Medulla oblongata (tissue), 1 donor: ENCODE measurements around the gene CBX8.

Source experiments
- DNase-seq: peaks from one replicate; pipeline ENCODE4 v3.0.0-alpha.2; 2015; ENCODE audit errors: extremely low spot score

The CBX8 gene

DNA sequence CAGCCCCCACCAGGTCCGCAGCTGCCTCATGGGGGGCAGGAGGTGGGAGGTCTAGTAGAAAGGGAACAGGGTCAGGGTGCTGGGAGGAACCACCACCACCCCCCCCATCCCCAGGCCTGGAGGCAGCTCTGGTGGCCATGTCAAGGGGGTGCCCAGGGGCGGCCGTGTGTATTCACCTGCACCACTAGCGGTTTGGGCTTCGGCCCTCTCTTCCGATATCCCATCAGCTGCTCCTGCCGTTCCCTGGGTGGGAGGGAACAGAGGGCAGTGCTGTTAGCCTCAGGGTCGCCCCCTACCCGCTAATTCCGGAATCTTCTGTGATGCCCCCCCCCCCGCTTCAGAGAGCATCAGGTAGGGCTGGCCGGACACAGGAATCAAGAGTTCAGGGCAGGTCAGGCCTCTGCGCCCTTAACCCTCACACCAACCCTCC is 38.6 kb upstream of the CBX8 start:
- no peak for DNase-seq

DNA sequence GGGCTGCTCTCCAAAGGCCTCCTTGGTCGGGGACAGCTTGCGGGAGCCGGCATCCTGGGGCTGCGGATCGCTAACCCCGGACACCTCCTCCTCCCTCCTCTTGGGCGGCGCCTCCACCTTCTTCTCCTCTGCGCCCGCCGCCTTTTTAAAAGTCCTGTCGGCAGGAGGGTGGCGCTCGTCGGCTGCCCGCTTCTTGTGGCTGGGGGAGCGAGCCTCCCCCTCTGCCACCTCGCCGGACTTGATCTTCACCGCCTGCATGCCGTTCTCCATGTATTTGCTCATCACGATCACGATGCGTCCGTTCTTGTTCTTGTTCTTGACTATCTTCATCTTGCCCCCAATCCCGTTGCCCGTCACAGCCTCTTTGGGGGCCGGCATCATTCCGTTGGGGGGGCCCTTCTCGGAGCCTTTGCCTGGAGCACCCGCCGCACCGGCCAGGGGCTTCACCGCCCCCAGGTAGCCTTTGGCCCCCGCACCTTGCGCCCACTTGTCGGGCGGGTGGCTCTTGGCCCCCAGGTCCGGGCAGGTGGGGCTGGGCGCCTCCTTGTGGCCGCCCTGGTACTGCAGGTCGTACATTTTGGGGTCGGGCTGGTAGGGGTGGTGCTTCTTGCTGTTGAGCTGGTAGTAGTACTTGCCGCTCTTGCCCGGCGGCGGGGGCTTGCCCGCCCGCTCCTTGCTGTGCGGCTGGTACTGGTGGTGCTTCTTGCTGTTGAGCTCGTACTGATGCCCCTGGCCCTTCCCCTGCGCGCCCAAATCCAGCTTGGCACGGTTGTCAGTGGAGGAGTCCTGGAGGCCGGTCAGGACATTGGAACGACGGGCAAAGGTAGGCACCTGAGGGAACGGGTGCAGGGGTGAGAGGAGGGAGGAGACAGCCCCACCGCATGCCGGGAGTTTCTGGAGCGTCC is 37.9 kb upstream of the CBX8 start:
- no peak for DNase-seq

GRCh38 chr17:79833744-79834564 is 37.1 kb upstream of the CBX8 start:
- DNase-seq, result no peak

DNA sequence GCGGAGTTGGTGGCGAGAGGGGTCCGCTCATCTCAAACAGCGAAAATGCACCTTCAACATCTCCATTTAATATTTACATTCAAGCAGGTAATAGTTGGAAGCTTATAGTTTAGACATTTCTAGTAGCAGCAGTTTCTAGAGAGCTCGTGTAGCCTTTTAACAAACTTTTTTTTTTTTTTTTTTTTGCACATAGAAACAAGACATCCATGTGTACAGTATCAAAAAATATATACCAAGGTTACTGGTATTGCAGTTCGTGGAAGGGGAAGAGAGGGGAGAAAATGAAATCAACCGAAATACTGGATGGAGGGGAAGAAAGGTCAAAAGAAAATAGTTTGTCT is 36.2 kb upstream of the CBX8 start:
- no peak for DNase-seq

- no peak for DNase-seq
These were observed 35.6 kb upstream of the CBX8 start for GRCh38 chr17:79832218-79833109.

- DNase-seq, result peak; percentile 83
These were observed 34.7 kb upstream of the CBX8 start for GRCh38 chr17:79831265-79832217.

DNA sequence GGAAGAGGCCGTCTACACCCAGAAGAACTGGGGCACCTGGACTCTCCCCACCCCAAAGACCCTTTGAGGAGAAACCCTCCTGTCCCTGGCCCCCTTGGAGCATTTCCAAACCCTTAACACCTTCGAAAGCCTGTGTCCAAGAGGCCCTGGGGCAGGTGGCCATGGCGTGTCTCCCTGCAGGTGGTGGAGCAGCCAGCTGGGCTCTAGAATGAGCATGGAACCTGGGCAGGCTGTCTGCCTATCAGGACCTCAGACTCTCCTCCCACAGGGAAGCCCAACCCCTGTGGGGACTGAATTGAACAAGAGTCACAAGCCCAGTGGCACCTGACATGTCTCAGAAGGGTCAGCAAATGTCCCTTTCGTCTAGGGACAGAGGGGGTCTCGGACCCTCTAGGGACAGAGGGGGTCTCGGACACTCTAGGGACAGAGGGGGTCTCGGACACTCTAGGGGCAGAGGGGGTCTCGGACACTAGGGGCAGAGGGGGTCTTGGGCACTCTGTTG is 33.9 kb upstream of the CBX8 start:
- DNase-seq, result no peak

DNA sequence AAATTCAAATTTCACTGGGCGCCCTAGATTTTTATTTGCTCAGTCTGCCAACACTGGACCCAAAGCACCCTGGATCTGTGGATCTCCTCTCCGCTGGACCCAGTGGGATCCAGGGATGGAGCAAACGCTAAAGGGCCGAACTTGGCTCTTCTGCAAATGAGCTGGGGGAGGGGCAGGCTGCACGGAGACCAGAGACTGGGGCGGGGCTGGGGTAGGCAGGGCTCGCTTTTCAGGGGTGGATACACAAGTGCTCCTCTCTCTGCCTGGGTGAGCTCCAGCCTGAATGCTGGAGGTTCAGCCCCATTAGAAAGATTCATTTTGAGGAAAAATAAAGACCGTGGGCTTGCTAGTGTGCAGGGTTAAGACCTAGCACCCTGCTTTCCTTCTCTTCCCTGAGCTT is 33.4 kb upstream of the CBX8 start:
- no peak for DNase-seq

DNA sequence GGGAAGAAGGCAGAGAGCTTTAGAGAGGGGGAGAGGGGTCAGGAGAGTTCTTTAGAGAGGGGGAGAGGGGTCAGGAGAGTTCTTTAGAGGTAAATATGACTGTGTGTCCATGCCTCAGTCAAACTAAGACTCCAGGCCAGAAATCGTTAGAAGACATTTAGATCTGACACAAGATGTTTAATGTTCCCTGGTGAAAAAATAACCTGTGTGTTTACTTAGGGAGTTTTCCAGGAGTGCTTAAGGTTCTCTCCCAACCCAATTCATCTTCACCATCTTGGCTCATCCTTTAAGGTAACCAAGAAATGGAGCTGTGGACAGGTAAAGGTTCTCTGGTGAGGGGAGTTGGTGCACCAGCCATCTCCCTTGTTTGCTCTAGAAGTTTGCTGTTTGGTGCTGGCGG is 32.6 kb upstream of the CBX8 start:
- DNase-seq, result no peak

DNA sequence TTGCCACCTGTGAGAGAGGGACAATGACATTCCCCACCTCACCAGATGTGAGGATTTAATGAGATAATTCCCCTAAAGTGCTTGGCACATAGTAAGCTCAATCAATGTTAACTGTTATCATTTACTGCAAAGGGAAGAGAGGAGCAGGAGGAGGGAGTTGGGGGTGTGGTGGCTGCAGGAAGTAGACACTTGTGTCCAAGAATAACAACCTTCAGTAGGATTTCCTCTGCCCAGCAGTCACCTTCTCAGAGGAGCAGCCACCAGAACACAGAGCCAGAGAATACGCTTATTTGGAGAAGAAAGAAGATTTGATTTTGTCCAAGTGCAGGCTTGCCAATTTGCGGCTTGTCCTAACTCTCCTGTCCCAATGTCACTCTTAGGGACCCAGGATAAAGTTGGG is 32.1 kb upstream of the CBX8 start:
- DNase-seq, result no peak

GRCh38 chr17:79826841-79827578 is 30.1 kb upstream of the CBX8 start:
- DNase-seq, result no peak

- peak; percentile 40 for DNase-seq
These were observed 29.4 kb upstream of the CBX8 start for GRCh38 chr17:79826204-79826680.

GRCh38 chr17:79825580-79825921 is 28.7 kb upstream of the CBX8 start:
- DNase-seq, result no peak

- no peak for DNase-seq
These were observed 28.2 kb upstream of the CBX8 start for GRCh38 chr17:79824893-79825579.

DNA sequence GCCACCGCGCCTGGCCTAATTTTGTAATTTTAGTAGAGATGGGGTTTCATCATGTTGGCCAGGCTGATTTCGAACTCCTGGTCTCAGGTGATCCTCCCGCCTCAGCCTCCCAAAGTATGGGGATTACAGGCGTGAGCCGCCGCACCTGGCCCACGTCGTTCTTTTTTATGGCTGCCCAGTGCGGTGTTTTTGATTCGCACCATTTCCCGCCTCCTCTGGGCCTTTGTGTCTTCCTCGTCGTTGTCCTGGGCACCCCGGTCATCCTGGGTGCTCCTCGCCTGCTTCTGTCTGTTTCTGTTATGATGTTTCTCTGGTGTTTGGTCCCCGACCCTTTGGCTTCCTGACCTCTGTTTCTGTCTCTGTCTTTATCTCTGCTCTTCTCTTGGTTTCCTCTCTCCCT is 27.4 kb upstream of the CBX8 start:
- no peak for DNase-seq

DNA sequence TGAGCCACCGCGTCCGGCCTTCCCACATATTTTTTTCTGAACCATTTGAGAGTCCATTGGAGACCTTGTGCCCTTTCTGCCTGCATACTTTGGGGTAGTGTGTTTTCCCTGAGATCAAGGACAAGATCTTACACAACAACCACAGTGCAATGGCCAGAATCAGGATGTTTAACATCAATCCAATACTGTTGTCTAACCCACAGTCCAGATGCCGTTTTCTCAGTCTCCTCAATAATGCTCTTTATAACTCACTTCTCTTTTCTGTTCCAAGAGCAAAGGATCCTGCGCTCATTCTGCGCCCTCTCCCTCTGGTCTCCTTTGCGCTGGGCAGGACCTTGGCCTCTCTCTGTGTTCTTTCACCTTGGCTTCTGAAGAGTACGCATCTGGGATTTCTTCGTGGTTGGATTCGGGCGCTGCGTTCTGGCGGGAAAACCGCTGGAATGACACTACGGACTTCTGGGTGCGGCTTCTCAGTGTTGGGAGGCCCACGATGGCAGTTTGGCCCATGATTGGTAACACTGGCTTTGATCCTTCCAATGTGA is 25.8 kb upstream of the CBX8 start:
- no peak for DNase-seq

DNA sequence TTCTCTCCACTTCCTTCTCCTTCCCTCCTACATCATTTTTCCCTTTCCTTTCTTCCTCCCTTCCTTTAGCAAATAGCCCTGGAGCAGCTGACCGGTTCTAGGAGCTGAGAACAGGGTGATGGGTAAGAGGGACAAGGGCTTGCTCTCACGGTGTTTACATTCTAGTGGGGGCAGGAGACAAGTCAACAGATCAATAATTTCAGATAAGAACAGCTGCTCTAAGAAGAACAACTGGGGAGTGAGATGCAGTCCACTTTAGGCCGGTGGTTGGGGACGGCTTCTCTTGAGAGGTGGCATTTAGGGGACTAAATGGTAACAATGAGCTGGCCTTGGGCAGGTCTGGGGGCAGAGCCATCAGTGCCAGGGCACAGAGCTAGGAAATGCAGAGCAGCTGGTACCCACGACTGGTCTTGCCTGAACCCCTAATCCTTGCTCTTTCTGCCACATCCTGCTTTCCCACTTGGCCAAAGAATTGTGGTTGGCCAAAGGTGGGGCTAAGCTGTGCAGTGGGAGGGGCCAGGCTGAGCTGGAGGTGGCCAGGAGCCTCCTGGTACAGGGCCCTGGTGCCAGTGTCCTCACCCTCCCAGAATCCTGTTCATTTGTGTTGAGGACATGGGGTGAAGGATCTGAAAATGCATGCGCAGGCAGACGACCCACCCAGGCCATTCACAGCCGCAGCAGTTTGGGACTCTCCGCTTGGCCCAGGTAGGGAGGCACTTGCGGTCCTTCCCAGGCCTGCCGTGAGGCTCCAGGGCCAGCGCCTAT is 24.6 kb upstream of the CBX8 start:
- DNase-seq, result no peak

GRCh38 chr17:79820959-79821330 is 24.1 kb upstream of the CBX8 start:
- DNase-seq, result no peak
